NB4 (cell line): ENCODE measurements around the gene NT5C3A.

ENCODE experiments used
- CTCF ChIP-seq: IDR thresholded peaks from one replicate; pipeline ENCODE4 v1.5.1; 2012; ENCODE audit warnings: low read depth, low read length
- MAX ChIP-seq: IDR thresholded peaks from 2 replicates; pipeline ENCODE4 v1.6.1; 2011; ENCODE audit warnings: low read depth, low read length
- MYC ChIP-seq: IDR thresholded peaks from 2 replicates; pipeline ENCODE4 v1.6.1; 2011; ENCODE audit warnings: low read depth, low read length
- POLR2A ChIP-seq: IDR thresholded peaks from 2 replicates; pipeline ENCODE4 v1.6.1; 2011; ENCODE audit warnings: mild to moderate bottlenecking; ENCODE audit not compliant: insufficient read length; ENCODE audit errors: extremely low read depth

GRCh38 chr7:33079096-33079495 lies 16.5 kb upstream of the NT5C3A start:
- no peak for TF ChIP-seq POLR2A
- no peak for TF ChIP-seq CTCF
- TF ChIP-seq MYC = no peak
- no peak for TF ChIP-seq MAX
